ENCODE measurements around the gene NOL4L.

The NOL4L gene

GRCh38 chr20:32523613-32524213 is 61.4 kb downstream of the NOL4L start:
- DNase-seq (ENCODE audit: low read depth): no peak

DNA sequence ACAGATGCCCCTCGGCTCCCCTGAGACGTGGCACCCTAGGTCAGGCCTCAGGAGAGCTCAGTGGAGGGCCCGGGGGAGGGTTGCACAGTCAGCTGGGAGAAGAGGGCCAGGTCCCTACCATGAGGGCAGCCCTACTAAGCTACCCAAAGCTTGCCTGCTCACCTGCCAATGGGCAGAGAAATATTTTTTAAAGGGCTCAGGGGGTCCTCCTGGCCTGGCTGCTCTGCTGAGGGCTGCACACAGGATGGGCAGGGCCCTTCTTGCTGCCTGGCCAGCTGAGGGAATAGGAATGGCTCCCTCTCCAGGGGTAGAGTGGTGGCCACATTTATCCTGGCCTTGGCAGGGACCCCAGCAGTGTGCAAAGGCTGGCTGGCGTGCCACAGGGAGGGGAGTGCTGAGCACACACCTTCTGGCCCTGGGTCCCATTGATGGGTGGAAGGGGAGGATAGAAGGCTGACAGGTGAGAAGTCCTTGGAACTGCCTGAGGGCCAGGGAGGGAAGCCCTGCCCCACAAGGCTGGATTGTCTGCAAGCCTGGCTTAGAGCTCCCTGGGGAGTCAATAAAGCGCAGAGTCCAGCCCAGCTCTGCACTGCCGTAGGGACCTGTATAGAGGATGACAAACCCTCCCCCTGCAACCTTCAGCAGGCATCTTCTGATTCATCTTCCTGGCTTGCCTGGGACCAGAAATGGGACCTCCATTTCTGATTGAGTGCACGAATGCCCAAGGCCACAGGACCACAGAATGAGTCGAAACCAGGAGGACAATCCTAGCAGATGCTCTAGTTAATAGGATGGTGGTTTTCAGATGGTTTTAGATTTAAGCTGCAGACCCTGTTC is 62.1 kb downstream of the NOL4L start:
- no peak for DNase-seq (ENCODE audit: low read depth)

DNA sequence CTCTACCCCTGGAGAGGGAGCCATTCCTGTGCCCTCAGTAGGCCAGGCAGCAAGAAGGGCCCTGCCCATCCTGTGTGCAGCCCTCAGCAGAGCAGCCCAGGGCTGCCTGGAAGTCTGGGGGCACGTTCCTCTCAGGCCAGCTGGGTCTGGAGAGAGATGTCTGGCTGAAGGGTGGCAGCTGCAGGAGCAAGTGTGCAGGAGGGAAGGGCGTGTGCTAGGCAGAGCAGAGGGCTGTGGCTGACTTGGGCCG is 62.7 kb downstream of the NOL4L start:
- DNase-seq (ENCODE audit: low read depth): no peak

DNA sequence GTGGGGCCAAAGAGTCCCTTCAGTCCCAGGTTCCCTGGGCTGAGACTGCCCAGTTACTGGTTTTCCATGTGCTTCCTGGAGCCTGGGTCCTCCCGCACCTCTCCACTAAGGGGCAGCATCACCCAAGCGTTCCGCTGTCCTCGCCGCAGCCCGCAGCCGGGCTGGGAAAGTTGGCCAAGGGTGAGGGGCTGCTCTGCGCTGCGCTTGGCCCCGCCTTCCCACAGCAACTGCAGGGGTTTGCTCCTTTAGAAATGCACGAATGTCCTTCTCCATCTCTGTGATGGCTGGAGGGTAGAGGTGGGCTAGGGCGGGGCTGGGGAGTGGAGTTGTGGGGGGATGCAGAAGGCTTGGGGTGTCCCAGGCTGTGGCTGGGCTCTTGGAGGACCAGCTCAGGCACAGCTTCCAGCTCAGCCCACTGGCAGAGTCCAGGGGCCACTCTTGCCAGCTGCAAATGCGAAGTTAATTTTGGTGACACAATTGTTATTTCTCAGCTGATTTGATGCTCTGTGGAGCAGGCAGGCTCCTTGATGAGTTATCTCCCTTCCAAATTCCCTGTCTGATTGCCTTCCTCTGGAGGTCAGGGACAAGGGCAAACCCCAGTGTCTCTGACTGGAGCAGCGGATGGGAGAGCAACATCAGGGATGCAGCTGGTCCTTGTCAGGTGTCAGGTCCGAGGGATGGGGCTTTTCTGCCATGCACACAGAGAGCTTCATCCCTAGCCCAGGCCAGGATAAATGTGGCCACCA is 63.2 kb downstream of the NOL4L start:
- DNase-seq (ENCODE audit: low read depth): peak; percentile 36

DNA sequence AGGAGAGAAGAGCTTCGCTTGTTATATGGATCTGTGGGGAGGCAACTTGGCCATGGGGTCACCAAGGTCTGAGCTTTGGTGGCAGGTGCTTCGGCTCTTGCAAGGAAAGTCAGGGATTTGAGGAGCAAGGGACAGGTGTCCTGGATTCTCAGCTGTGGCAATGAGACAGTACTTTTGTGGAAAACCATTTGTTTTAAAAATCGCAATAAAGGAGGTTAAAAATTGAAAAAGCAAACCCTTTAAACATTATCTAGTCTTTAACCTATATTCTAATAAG is 64.3 kb downstream of the NOL4L start:
- DNase-seq (ENCODE audit: low read depth): no peak

GRCh38 chr20:32519381-32519730 is 65.8 kb downstream of the NOL4L start:
- no peak for DNase-seq (ENCODE audit: low read depth)

GRCh38 chr20:32518593-32519380 is 66.3 kb downstream of the NOL4L start:
- DNase-seq (ENCODE audit: low read depth): no peak

DNA sequence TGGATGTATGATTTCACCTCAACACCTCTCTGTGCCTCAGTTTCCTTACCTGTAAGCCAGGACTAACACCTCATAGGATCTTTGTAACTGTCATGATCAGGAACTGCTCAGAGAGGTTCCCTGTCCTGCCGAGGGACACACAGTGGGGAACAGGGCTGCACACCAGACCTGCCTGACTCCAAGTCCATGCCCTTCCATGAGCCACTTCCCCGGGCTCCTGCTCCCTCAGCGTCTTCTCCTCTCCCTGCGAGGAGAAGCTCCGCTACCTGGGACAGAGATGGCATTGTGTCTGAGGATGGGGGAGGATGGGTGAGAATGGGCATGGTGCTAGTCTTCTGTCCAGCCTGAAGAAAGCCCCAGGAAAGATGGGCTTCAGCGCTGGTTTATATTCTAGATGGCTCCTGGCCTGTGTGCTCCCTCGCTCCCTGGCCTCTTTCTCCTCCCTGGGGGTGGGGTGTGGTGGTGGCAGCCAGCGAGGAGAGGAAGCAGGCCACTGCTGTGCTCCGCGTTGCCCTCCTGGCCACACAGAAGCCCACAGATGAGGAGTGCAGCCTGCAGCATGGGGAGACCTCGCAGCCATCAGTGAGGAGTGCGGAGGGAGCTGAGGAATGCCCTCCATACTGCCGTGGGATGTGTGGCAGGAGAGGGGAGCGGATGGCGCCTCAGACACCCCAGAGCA is 67.1 kb downstream of the NOL4L start:
- no peak for DNase-seq (ENCODE audit: low read depth)

DNA sequence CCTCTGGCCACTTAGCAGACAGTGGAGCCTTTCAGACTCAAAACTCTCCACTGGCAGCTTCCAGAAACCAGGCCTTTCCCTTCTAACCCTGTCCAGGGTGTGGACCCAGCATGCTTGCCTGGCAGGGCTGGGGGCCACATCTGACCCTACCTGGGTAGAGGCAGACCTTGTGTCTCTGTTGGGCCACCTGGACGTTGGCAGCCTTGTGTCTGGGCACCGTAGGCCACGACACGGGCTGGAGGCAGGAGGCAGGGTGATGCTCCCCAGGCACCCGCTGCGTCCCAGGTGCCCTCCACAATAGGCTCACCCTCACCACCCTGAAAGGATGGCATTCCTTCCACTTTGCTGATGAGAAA is 67.6 kb downstream of the NOL4L start:
- DNase-seq (ENCODE audit: low read depth): no peak

DNA sequence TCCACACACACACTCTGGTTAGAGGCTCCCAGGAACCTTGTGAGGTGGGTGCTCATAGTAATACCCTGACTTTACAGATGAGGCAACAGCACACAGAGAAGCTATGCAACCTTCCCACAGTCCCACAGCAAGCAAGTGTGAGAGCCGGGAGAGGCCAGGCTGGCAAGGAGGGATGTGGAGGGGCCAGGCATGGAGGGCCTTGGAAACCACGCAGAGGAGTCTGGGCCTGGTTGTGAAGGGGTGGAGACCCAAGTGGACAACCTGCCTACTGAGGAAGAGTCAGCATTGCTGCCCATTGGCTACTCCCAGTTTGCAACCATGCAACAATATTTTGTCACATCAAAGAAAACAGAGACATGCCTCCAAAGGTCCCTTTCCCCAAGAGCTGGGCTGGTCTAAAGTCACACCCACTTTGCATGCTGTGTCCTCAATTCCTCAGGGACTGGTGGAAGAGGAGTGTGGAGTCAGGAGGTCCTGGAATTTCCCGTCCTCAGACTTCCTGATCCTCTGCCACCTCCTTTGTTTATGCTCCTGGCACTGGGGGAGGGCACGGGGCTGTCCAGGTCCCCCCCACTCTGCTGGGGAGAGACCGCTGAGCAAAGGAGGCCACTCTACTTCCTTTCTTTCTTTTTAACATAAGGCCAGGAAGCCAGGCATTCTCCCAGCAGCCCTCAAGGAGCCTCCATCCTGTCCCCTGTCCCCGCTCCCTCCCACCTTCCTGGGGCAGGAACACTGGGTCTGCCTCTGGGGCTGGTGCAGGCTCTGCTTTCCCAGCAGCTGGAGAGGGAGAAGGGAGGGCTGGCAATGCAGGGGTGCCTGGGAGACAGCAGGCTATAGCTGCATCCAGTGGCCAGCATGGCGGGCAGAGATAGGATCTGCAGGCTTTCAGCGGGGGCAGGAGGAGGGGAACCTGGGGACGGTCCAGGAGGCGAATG is 68.3 kb downstream of the NOL4L start:
- DNase-seq (ENCODE audit: low read depth): no peak

DNA sequence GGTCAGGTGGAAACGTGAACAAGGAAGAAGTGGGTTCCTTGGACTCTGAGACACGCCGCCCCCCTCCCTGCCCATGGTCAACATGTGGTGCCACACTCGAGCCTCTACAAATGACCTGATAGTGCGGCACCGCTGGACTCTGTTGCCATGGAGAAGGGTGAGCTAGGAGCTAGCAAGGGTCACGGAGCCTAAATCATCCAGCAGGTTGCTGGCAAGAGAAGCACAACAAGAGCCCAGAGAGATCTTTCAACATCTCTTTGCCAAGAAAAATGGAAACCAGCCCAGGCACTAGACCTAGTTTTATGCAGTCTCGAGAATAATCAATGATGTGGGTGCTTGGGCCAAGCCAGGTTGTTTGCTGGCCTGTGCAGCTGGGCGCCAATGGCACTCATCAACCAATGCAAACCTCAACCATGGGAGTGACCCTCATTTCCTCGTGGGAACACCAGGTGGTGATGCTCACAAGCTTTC is 69.5 kb downstream of the NOL4L start:
- no peak for DNase-seq (ENCODE audit: low read depth)

DNA sequence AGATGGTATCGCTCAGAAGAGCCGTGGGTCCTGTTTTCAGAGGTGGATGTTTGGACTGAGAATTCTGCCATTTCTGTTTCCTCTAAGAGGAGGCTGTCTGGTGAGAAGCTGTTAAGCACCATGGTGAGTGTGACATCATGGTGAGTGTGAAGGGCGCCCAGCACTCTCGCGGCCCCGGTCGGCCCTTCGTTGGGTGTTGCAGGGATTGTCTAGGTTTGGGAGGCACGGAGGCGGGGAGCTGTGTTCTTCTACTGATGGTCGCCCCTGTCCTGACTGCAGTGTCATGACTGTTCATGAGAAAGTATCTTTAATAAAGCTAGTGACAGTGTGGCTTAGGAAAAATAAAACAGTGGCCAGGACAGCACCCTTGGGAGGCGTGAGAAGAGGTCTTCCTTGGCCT is 70.4 kb downstream of the NOL4L start:
- DNase-seq (ENCODE audit: low read depth): no peak

- no peak for DNase-seq (ENCODE audit: low read depth)
Observed at GRCh38 chr20:32513031-32513866, 71.9 kb downstream of the NOL4L start.

GRCh38 chr20:32512047-32512385 is 73.1 kb downstream of the NOL4L start:
- DNase-seq (ENCODE audit: low read depth): no peak

DNA sequence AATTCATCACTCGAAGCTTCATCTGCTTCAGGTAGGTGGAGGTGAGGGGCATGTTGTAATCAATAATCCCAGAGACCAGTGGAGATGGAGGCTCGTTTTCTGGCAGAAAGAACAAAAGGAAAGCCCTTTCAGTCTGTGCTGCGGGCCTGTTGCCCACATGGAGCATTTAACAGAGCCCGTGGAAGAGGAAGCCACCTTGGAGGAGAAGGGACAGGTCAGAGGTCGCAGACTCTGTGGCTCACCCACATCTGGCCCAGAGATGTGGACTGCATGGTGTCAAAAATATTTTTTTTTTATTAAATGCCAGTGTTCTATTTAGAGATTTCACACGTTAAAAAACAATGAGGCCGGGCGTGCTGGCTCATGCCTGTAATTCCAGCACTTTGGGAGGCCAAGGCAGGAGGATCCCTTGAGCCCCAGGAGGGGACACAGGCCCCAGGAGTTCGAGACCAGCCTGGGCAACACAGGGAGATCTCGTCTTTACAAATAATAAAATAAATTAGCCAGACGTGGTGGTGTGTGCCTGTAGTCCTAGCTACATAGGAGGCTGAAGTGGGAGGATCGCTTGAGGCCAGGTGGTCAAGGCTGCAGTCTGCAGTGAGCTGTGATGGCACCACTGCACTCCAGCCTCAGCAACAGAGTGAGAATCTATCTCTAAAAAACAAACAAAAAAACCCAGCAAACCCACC is 73.6 kb downstream of the NOL4L start:
- DNase-seq (ENCODE audit: low read depth): no peak

- no peak for DNase-seq (ENCODE audit: low read depth)
Observed at GRCh38 chr20:32510601-32511357, 74.4 kb downstream of the NOL4L start.

- no peak for DNase-seq (ENCODE audit: low read depth)
Observed at GRCh38 chr20:32510120-32510600, 75.0 kb downstream of the NOL4L start.

DNA sequence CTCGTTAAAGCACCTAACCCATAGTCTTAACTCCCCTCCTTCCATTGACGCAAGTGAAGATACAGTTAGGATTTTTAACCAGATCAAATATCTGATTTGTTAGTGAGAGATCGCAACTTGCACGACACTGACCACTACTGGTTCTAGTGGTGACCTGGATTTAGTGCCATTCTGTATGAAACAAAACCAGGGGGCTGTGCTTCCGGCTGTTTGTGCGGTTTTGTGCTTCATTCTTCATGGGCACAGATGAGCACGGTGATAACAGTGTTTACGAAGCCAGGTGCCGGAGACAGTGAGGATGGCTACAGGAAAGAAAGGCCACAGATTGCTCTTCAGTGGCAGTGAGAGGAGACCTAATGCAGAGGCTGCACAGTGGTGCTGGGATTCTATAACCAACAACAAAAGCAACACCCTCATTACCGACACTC is 75.5 kb downstream of the NOL4L start:
- DNase-seq (ENCODE audit: low read depth): peak; percentile 60

GRCh38 chr20:32508775-32509119 is 76.4 kb downstream of the NOL4L start:
- no peak for DNase-seq (ENCODE audit: low read depth)
